ENCODE results near the gene ADAMTS6.
A peak's percentile ranks its signal among the peaks of the same experiment; 100 is the strongest.
"Not testable (repeated sequence)": the region's sequence is repeated elsewhere in the genome, so short reads cannot be mapped to it uniquely, and the experiment has no call there.

Gene ADAMTS6

DNA sequence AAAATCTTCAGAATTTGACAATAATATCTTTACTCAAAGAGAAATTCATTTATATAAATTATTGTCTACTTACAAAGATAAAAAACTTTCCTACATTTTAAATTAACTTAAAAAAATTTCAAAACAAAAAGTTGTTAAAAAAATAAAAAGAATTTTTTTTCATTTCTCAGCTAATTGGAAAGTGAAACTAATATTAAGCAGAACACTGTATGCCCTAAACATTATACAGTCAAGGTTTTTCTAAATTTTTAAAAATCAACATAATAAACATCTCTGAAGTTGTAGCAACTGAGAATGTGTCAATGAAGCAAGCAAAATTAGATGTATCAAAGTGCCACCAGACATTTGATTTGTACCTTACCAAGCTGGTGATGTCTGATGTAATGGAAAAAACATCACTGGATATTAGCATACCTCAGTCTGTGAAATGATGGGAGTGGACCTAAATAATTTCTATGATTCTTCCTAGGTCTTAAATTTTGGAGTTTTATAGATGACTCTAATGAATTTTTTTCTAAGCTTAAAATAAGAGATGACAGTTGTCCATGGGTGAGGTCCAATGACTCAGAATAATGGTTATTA, 290.1 kb downstream of the ADAMTS6 start:
- DNase-seq: no peak

GRCh38 chr5:65190328-65191053, 291.2 kb downstream of the ADAMTS6 start:
- peak; percentile 50 for DNase-seq

DNA sequence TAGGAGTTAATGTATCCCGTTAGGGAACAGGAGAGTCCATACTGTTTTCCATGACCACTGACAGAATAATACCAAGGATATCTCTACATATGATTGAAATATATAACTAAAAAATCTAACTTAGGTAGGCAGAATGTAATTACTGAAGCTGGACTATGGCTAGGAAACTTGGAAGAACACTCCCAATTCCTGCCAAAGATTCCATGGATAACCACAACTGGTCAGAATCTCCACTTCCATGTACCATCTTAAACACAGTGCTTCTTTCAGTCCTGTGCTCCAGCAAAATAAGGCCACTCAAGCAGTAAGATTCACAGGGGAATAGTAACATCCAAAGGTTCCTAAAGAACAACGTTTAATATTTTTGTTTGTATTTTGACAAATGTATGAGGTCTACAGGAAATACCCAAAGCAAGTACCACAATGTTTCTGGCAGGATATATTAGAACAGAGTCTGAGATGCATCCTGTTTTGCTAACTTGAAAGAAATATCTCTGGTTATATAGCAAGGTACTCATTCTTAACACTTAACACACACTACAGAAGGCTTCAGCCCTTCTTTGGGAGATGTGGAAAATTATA, 295.0 kb downstream of the ADAMTS6 start:
- no peak for DNase-seq

DNA sequence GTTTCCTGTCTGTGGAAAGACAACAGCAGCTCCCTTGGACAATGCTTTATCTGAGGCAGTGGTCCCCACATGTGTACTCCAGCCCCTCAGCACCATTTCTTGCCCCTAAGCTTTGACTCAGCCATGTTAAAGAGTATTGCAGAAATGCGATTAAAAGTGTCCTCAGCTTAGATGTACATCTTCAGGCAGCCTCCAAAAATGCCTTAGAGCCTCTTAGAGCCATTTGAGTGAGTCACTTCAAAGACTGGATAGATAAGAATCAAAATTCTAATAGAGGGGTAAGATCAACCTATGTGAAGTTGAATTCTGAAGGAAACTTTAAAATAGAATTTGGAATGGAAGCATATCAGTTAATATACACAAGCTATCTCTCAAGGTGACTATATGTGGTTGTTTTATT, 296.3 kb downstream of the ADAMTS6 start:
- DNase-seq: no peak

DNA sequence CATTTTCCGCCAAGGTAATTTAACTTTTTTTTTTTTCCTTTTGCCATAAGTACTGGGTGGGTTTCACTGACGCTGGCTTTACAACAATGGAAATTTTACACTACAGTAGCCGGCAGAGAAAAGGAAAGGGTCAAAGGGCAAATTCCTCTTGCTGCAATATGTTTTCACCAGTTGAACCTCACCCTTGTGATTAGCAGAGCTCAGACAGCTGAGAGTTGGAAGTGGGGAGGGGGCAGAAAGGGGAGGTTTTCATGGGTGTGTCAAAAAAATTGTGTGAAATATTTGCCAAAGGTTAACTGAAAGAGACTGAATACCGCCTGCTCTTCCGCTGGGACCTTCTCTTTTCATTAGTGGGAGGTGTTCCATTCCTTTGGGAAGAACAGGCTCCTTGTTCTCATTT, 296.9 kb downstream of the ADAMTS6 start:
- no peak for DNase-seq

DNA sequence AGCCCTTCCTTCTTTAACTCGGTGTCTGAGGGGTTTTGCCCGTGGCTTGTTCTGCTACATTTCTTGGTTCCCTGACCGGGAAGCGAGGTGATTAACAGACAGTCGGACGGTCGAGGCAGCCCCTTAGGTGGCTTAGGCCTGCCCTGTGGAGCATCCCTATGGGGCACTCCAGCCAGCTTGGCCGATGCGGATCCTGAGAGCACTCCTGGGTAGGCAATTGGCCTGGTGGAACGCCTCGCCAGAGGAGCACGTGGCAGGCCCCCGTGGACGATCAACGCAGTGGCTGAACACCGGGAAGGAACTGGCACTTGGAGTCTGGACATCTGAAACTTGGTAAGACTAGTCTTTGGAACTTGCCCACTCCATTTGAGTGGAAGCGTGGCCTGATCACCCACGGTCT, 307.5 kb downstream of the ADAMTS6 start:
- DNase-seq: not testable (repeated sequence)

DNA sequence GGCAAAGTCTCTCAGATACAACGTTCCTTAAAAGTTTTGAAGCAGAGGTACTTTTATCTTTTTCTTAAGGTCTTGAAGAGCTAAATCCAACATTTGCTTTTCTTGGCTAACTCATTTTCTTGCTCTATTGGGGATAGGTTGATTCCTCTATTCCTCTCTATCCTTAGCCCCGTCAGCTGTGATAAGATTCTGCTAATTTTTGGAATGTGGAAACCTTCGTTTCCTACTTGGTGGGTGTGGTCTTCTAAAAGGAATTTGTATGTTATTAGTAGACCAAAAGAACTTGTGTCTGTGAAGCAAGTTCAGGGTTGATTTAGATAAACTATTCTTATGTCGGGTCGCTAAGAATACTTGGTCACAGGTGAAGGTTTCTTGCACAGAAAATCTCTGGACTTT, 308.6 kb downstream of the ADAMTS6 start:
- no peak for DNase-seq

DNA sequence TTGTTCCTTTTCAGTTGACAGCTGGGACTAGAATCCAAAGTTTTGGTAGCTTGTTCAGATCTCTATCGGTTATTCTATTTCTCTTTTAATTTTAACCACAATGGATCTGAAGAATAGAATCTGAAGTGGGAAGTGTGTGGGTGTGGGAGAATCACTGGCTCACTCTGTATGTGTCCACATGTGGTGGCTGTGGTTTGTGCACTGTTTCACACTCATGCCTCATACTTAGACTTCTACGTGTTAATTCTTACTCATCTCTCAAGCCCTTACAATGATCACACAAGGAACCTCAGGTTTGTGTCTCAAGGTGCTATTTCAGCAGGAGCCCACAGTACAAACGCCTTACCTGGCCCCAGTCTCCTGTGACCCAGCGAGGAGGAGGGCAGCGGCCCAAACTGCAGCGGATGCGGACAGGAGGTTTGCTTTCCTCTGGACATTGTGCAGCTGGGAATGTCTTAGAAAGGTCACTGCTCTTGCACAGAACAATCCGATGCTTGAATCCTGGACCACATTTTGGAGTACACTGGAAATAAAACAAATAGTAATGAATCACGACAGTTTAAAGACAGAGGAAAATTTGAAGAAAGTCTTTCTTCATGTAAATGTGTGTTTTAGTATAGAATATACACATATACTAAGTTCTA, 309.1 kb downstream of the ADAMTS6 start:
- DNase-seq: peak; percentile 33

GRCh38 chr5:65171645-65172044, 310.1 kb downstream of the ADAMTS6 start:
- DNase-seq: no peak

- DNase-seq: no peak
Measured at GRCh38 chr5:65163698-65164097, 318.0 kb downstream of the ADAMTS6 start.

DNA sequence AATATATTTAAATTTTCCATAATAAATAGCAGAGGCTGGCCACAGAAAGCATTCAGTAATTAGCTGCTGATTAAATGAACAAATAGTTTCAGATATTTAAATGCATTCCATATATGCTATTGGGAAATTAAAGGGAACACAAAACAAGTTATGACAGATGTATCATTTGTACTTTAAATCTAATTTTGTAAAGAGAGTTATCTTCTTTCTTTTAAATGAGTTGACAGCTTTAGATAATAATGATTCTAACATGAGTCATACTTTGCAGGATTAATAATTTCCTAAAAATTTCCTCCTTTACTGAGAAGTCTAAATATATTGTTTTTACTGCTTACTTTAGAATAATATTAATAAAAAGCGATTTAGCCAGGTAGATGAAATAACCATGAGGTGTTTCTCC, 320.1 kb downstream of the ADAMTS6 start:
- DNase-seq: no peak

- no peak for DNase-seq
Measured at GRCh38 chr5:65157906-65158603, 323.7 kb downstream of the ADAMTS6 start.

DNA sequence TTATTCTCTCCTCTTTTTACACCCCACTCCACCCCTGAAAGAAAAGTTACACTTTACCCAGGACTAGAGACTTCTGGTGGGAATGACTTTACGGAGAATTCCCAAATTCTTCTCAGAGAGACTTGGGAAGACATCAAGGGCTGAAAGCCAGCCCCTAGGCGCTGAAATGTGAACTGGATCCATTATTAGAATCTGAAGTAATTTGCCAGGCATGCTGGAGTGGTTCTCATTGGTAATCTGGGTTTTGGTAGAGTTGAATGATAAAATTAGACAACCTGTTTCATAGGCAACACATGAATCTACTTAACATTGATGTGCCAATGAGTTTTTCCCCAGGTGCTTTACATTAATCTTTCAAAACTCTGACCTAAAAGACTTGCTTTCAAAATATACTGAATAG, 324.8 kb downstream of the ADAMTS6 start:
- no peak for DNase-seq

DNA sequence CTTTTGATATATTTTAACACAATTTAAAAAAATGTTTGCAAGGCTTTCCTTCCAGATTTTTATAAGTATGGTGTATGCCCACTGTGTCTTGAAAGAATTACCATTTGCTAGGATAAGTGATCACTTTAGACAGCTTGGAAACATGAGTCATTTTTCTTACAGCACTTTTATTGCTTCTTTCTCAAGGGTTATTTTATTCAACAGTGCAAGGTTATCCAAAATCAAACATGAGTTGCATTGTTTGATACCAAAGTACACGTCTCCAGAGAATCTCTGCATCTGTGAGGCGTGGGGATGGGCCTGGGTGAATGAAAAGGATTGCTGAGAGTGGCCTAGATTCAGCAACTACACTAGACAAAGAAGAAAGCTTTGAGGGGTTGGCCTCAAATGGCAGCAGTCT, 329.6 kb downstream of the ADAMTS6 start:
- no peak for DNase-seq

DNA sequence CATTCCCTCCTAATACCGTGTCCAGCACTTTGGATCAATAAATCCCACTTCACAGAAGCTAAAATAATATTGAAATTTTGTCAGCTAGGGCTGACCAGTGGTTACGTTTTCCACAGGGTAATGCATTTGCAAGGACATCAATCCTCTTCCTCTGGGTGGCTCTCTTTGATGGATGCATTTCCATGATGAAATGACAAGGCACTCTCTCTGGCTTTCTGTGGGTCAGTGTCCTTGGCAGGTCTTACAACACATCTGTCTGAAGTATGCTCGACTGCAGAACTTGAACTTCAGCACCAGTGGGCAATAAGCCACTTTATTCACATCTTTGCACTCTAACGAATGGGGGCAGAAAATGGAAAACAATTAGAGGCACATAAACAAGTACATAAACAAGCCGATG, 330.1 kb downstream of the ADAMTS6 start:
- no peak for DNase-seq

DNA sequence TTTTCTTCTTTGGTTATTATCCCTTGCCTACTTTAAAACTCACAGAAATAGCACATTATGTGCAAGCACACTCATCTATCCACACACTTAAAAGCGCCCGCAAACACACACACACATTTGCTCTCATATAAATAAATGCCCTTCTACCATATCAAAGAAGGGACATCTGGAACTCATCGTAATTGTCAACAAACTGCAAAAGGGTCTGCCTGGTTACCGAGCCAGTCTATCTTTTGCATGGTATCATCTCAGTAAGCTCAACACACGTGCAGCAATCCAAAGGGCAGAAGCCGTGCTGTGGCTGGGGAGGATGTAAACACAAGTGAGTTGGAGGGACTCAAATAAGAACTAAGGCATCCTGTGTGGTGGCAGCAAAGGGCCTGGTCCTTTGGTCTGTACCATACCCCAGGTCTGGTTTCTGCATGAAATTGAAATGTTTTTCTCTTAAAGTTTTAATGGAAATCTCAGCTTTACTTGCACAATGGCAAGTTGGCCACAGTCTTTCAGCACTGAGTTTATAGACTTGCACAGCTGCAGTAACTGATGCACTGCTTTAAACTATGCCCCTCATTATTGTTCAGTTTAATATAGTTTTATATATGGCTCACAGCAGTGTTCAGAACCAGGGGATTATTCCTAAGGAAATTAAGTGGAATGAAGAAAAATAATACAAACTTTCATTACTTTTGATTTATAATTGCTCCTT, 331.0 kb downstream of the ADAMTS6 start:
- DNase-seq: no peak

DNA sequence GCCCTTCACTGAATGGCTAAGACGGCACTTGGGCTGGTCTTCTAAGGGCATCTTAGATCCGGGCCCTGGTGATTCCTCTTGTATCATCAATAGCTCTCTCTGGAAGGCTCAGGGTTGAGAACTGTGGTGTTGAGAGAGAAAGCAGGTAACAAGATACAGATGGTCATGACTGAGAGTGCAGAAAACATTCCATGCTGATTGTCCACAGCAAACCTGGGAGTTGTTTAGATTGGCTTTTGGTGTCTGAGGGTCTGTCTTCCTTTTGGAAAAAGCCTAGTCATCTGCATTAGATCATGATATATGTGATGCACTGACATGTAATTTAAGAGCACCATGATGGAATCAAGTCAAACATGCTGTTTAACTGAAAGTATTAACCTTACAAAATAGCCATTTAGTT, 331.9 kb downstream of the ADAMTS6 start:
- DNase-seq: no peak

GRCh38 chr5:65144136-65144871, 337.4 kb downstream of the ADAMTS6 start:
- no peak for DNase-seq

DNA sequence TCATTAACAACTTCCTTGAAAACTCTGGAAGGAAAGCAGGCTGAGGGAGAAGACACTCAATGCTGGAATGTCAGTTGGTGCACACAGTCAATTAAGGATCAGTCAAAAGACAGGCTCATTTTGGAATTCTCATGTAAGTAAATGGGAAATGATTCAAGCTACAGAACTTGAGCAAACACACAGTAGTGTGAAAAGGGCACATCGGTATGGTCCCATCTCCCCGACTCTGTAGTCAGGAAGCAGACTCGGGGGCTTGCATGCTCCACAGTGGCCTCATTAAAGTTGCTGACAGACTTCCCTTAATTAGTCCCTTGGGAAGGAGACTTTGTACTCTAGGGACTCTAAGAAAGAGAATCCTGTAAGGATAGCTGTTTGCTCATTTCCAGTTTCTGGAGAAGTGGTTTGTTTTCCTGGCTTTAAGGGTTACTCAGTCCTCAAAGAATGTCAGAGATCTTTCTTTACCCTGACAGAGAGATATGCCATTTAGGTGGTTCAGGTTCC, 339.2 kb downstream of the ADAMTS6 start:
- DNase-seq: no peak

- no peak for DNase-seq
Measured at GRCh38 chr5:65142016-65142415, 339.7 kb downstream of the ADAMTS6 start.

DNA sequence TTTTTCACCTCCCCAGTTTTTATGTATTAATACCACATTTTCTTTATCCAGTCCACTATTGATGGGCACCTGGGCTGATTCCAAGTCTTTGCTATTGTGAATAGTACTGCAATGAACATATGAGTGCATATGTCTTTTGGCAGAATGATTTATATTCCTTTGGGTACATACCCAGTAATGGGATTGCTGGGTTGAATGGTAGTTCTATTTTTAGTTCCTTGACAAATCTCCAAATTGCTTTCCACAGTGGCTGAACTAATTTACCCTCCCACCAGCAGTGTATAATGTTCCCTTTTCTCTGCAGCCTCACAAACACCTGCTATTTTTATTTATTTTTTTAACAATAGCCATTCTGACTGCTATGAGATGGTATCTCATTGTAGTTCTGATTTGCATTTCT, 340.2 kb downstream of the ADAMTS6 start:
- no peak for DNase-seq

- no peak for DNase-seq
Measured at GRCh38 chr5:65137631-65138030, 344.1 kb downstream of the ADAMTS6 start.
